HepG2 (cell line): ENCODE data around the gene SMNDC1. TPM values are rescaled to one million over a fixed set of nuclear protein-coding genes. Genes with fewer than 3 reads are reported as not detected.

ENCODE experiments used
- ATAC-seq: fragments of 200-7000 bp; cut with Tn5 transposase; 3 replicates; pipeline ENCODE4 v1.9.1; 2020; ENCODE audit warnings: mild to moderate bottlenecking, moderate library complexity
- BruUV-seq: library from RNA; stranded (reverse); fragments of 400-500 nt; replicated peaks from 2 replicates; lab custom pipeline; 2021; lab: Mats Ljungman, UMichigan
- CTCF ChIA-PET: fragments of 300-600 bp; formaldehyde crosslinking; extraction: SDS; loops from one replicate; lab custom pipeline; 2021; ENCODE audit warnings: low total read pairs, inconsistent platforms, low intra/inter-chr PET ratio; lab: Yijun Ruan, JAX
- POLR2A ChIA-PET: fragments of 350-600 bp; sonication (Branson Sonifier 250); formaldehyde crosslinking; loops from one replicate; lab custom pipeline; 2020; ENCODE audit warnings: antibody characterized with exemption, inconsistent platforms; lab: Yijun Ruan, JAX
- DNase-seq: peaks from one replicate; pipeline ENCODE4 v3.0.0-alpha.2; 2015; ENCODE audit warnings: low spot score
- FAIRE-seq: peaks from 3 replicates; lab custom pipeline; 2011; peaks lifted over from hg19 to GRCh38; lab: Jason Lieb, UNC
- H2AFZ ChIP-seq: one replicate; pipeline ENCODE4 v1.6.1; 2011; ENCODE audit warnings: low read length, inconsistent platforms
- H3K27ac ChIP-seq: fragments of 300-600 bp; 3 replicates; pipeline ENCODE4 v1.8.0; 2011; ENCODE audit warnings: mixed run types, mild to moderate bottlenecking, mixed read lengths, low read length, inconsistent platforms; ENCODE audit not compliant: insufficient read depth; ENCODE audit errors: extremely low read length
- H3K27me3 ChIP-seq, 2 experiments: fragments of 200-600 bp in 1 of 2; 2 replicates in 1 of 2; 3 replicates in 1 of 2; pipeline versions ENCODE4 v1.6.0 to v1.8.0; 2011; ENCODE audit warnings: low read length in 2 of 2, mild to moderate bottlenecking in 2 of 2, moderate library complexity in 2 of 2, inconsistent platforms in 1 of 2; ENCODE audit not compliant: insufficient read depth in 2 of 2, control insufficient read depth in 1 of 2
- H3K36me3 ChIP-seq, 2 experiments: fragments of 200-600 bp in 1 of 2; replicated peaks in 1 of 2; 2 replicates in 1 of 2; 3 replicates in 1 of 2; pipeline versions ENCODE4 v1.5.1 to v1.8.0; 2011; ENCODE audit warnings: low read length in 2 of 2, inconsistent platforms in 1 of 2; ENCODE audit not compliant: insufficient read depth in 2 of 2, control insufficient read depth in 1 of 2
- H3K4me1 ChIP-seq: 2 replicates; pipeline ENCODE4 v1.5.1; 2012; ENCODE audit warnings: low read length, inconsistent platforms; ENCODE audit not compliant: insufficient read depth
- H3K4me2 ChIP-seq: 2 replicates; pipeline ENCODE4 v1.6.0; 2011; ENCODE audit warnings: low read depth, low read length, inconsistent platforms
- H3K4me3 ChIP-seq, 3 experiments: fragments of 200-600 bp in 1 of 3; sonication (generic), shearing (Covaris generic) in 1 of 3; replicated peaks in 1 of 3; 2 replicates each; pipeline ENCODE4 v1.5.1; 2011 to 2016; ENCODE audit warnings: low read length in 3 of 3, inconsistent platforms in 2 of 3, low read depth in 2 of 3, mild to moderate bottlenecking in 2 of 3, control low read depth in 1 of 3, mixed read lengths in 1 of 3; ENCODE audit not compliant: insufficient read depth in 1 of 3
- H3K79me2 ChIP-seq: one replicate; pipeline ENCODE4 v1.6.1; 2011; ENCODE audit warnings: low read length, inconsistent platforms; ENCODE audit not compliant: insufficient read depth
- H3K9ac ChIP-seq: 2 replicates; pipeline ENCODE4 v1.6.0; 2011; ENCODE audit warnings: mild to moderate bottlenecking, low read depth, low read length, inconsistent platforms; ENCODE audit not compliant: insufficient read depth
- H3K9me3 ChIP-seq: 2 replicates; pipeline ENCODE4 v1.5.1; 2012; ENCODE audit warnings: mild to moderate bottlenecking, low read length
- H4K20me1 ChIP-seq: 2 replicates; pipeline ENCODE4 v1.6.0; 2011; ENCODE audit warnings: inconsistent platforms, mild to moderate bottlenecking, low read length, moderate library complexity; ENCODE audit not compliant: insufficient read depth
- ADNP ChIP-seq: sonication (generic); formaldehyde crosslinking; IDR thresholded peaks from 2 replicates; pipeline ENCODE4 v1.4.0; 2020; ENCODE audit warnings: missing genetic modification reagents
- BCL6 ChIP-seq: IDR thresholded peaks from 2 replicates; pipeline ENCODE4 v1.6.1; 2016; ENCODE audit warnings: missing genetic modification reagents, missing compliant biosample characterization
- CREB1 ChIP-seq, 2 experiments: fragments of 450-650 bp in 1 of 2; IDR thresholded peaks; 2 replicates each; pipeline ENCODE4 v1.6.1; 2016 to 2017; ENCODE audit warnings: control low read depth in 1 of 2, mild to moderate bottlenecking in 1 of 2, missing compliant biosample characterization in 1 of 2, missing genetic modification characterization in 1 of 2
- ELF3 ChIP-seq: IDR thresholded peaks from 2 replicates; pipeline ENCODE4 v1.6.1; 2016; ENCODE audit warnings: missing genetic modification reagents, missing compliant biosample characterization
- GPN1 ChIP-seq: sonication (generic); formaldehyde crosslinking; IDR thresholded peaks from 2 replicates; pipeline ENCODE4 v1.5.1; 2020; ENCODE audit warnings: missing genetic modification reagents, borderline replicate concordance
- HMG20A ChIP-seq: IDR thresholded peaks from 2 replicates; pipeline ENCODE4 v1.6.1; 2016; ENCODE audit warnings: borderline replicate concordance
- KIAA2018 ChIP-seq: sonication (generic); formaldehyde crosslinking; IDR thresholded peaks from 2 replicates; pipeline ENCODE4 v1.5.0; 2020; ENCODE audit warnings: mild to moderate bottlenecking, missing genetic modification reagents, borderline replicate concordance
- MXI1 ChIP-seq: IDR thresholded peaks from 3 replicates; pipeline ENCODE4 v1.6.1; 2012; ENCODE audit warnings: low read depth, low read length, inconsistent platforms, borderline replicate concordance
- PPARG ChIP-seq: conservative IDR thresholded peaks from 2 replicates; pipeline ENCODE4 v1.6.1; 2016; ENCODE audit warnings: missing biosample characterization, missing genetic modification reagents
- SETDB1 ChIP-seq: sonication (generic); formaldehyde crosslinking; IDR thresholded peaks from 2 replicates; pipeline ENCODE4 v1.5.1; 2020; ENCODE audit warnings: missing genetic modification reagents, mild to moderate bottlenecking, borderline replicate concordance
- WIZ ChIP-seq: sonication (generic); formaldehyde crosslinking; IDR thresholded peaks from 2 replicates; pipeline ENCODE4 v1.5.1; 2020; ENCODE audit warnings: mild to moderate bottlenecking, missing genetic modification reagents
- ZBTB37 ChIP-seq: sonication (generic); formaldehyde crosslinking; IDR thresholded peaks from 2 replicates; pipeline ENCODE4 v1.4.0; 2020; ENCODE audit warnings: mild to moderate bottlenecking, missing genetic modification reagents
- ZNF329 ChIP-seq: sonication (generic); formaldehyde crosslinking; IDR thresholded peaks from 2 replicates; pipeline ENCODE4 v1.9.0; 2021; ENCODE audit warnings: low read depth, mild to moderate bottlenecking, missing genetic modification reagents
- ZNF629 ChIP-seq: sonication (generic); formaldehyde crosslinking; conservative IDR thresholded peaks from 2 replicates; pipeline ENCODE4 v1.5.0; 2020; ENCODE audit warnings: missing genetic modification reagents
- ZNF713 ChIP-seq: sonication (generic); formaldehyde crosslinking; IDR thresholded peaks from 2 replicates; pipeline ENCODE4 v1.4.0; 2020; ENCODE audit warnings: mild to moderate bottlenecking, missing genetic modification reagents
- ZSCAN9 ChIP-seq: IDR thresholded peaks from 2 replicates; pipeline ENCODE4 v1.6.1; 2016; ENCODE audit warnings: borderline replicate concordance
- WGBS: methylation state at CpG from one replicate; pipeline ENCODE4 v1.1.6; 2017; ENCODE audit warnings: low lambda C conversion rate; 5-methylcytosine and 5-hydroxymethylcytosine counted together
- in situ Hi-C: cut with HindIII; loops from 2 replicates; pipeline ENCODE4 v1.10.0; 2017; ENCODE audit warnings: low pct_unique_long_range_greater_than_20kb; ENCODE audit not compliant: extremely low pct_ligation_motif_present
- intact Hi-C: fragments of 100-400 bp; cut with micrococcal nuclease; formaldehyde crosslinking; loops from one replicate; pipeline ENCODE4 v1.10.0; 2022; ENCODE audit not compliant: unreplicated experiment
- polyA plus RNA-seq, 8 experiments: library from polyadenylated mRNA; depleted of rRNA in 3 of 8; stranded (reverse) in 7 of 8; unstranded in 1 of 8; fragments of >200 nt; fragmentation: Illumina TruSeq in 4 of 8; extraction: Trizol in 4 of 8; gene quantifications; 2 replicates each; pipeline versions ENCODE4 v1.2.1 to v1.2.3, GENCODE V29; 2011 to 2016; ENCODE audit warnings: low read depth in 4 of 8, missing spikeins in 1 of 8, mixed read lengths in 1 of 8; ENCODE audit not compliant: insufficient read depth in 1 of 8
- total RNA-seq, 5 experiments: library from RNA; depleted of rRNA; stranded (reverse); fragments of >200 nt; fragmentation: Illumina TruSeq; extraction: Trizol; gene quantifications; 2 replicates each; pipeline ENCODE4 v1.2.3, GENCODE V29; 2016; ENCODE audit warnings: low read depth in 1 of 5
- TF ChIP-seq, protein P1 (sequence below): IDR thresholded peaks from 2 replicates; pipeline ENCODE4 v1.6.1; 2016; ENCODE audit warnings: missing genetic modification reagents, missing compliant biosample characterization

Gene SMNDC1
- total and polyA plus RNA-seq, 2 of the 13 experiments (the other 11 are each of a cell fraction or from before 2014, with no cell fraction given), result 7.8 to 8.9 TPM

DNA sequence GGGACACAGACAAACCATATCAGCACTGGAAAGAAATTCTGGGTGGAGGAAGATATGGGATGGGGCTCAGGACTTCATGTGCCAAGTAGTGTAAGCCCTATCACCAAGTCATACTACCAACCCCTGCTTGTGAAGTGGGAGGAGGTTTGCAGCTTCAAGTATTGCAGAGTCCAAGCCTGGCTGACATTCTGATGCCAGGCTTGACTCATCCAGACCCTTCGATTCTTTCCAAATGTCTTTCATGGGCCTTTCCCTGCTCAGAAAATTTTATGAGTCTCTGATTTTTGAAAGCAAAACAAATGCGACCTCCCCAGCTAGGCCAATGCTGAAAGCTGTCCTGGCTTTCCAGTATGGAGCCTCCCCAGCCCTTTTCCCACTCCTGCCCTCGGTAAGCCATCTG, 45.1 kb upstream of the SMNDC1 start:
- ChIA-PET POLR2A (no interaction called here), CTCF (no interaction called here)
- WGBS, result 0% methylated on average over 3 of the region's 3 CpGs
- Histone ChIP-seq H3K4me2 (no peak overlapping the region), H2AFZ (no peak overlapping the region), H4K20me1 (no peaks in the 10 kb centered on the region), H3K36me3 (no peaks in the 10 kb centered on the region), H3K4me3 (no peak overlapping the region), H3K9ac (no peak overlapping the region), H3K9me3 (no peaks in the 10 kb centered on the region), H3K79me2 (no peaks in the 10 kb centered on the region), H3K27me3 (peaks cover 0 to 7% of the 10 kb centered on the region in 2 experiments; a peak in 1 of 5 replicates), H3K27ac (no peak overlapping the region), H3K4me1 (no peaks in the 10 kb centered on the region)
- FAIRE-seq (no peak), ATAC-seq (no peak), DNase-seq (no peak)
- no TSS peak for BruUV-seq
- in situ Hi-C loops (loop anchor here (5.0 kb wide), 1 partner anchor 197 kb away; no protein-coding TSS in a partner anchor), intact Hi-C loops (no loop called here)
- TF ChIP-seq ZNF329 (no peak), BCL6 (no peak), ZBTB37 (CRISPR knock-in tag) (no peak), ZNF629 (CRISPR knock-in tag) (no peak), SETDB1 (CRISPR knock-in tag) (no peak), ELF3 (no peak), WIZ (CRISPR knock-in tag) (no peak), ZSCAN9 (CRISPR knock-in tag) (no peak), ZNF713 (CRISPR knock-in tag) (no peak), MXI1 (no peak), CREB1 (IDR thresholded peaks at IDR 0.05) (no peak), CREB1 (CRISPR knock-in tag; IDR thresholded peaks at IDR 0.05) (no peak), HMG20A (CRISPR knock-in tag) (no peak), GPN1 (CRISPR knock-in tag) (no peak), KIAA2018 (no peak), ADNP (CRISPR knock-in tag) (no peak), PPARG (CRISPR knock-in tag) (no peak)
- TF ChIP-seq, protein P1, sequence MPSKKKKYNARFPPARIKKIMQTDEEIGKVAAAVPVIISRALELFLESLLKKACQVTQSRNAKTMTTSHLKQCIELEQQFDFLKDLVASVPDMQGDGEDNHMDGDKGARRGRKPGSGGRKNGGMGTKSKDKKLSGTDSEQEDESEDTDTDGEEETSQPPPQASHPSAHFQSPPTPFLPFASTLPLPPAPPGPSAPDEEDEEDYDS (CRISPR knock-in tag), result no peak
